K562 (cell line): Measurements from ENCODE around the gene HIGD1C. TPM values are rescaled to one million over a fixed set of nuclear protein-coding genes. Genes with fewer than 3 reads are reported as not detected.

Experiments used
- ARID3B ChIP-seq: fragments of 250-450 bp; sonication (Bioruptor Pico); IDR thresholded peaks from 2 replicates; pipeline ENCODE4 v1.4.0; 2020; ENCODE audit warnings: borderline replicate concordance
- LARP7 ChIP-seq: fragments of 450-650 bp; IDR thresholded peaks from 2 replicates; pipeline ENCODE4 v1.6.1; 2016
- NFATC3 ChIP-seq: fragments of 450-650 bp; IDR thresholded peaks from 2 replicates; pipeline ENCODE4 v1.6.1; 2017; ENCODE audit warnings: mild to moderate bottlenecking
- POLR3G ChIP-seq: IDR thresholded peaks from 2 replicates; pipeline ENCODE4 v1.6.1; 2011; ENCODE audit not compliant: insufficient read length, insufficient replicate concordance; ENCODE audit errors: extremely low read depth
- RBBP5 ChIP-seq: fragments of 200-600 bp; sonication (generic); IDR thresholded peaks from 2 replicates; pipeline ENCODE4 v1.6.1; 2012; ENCODE audit warnings: borderline replicate concordance, mild to moderate bottlenecking, low read length, control low read depth, inconsistent platforms; ENCODE audit not compliant: insufficient read depth, poor library complexity, severe bottlenecking
- RNF219 ChIP-seq: fragments of 250-450 bp; sonication (Bioruptor Pico); IDR thresholded peaks from 2 replicates; pipeline ENCODE4 v1.5.0; 2022; ENCODE audit warnings: mild to moderate bottlenecking
- TFAP4 ChIP-seq: sonication (generic); formaldehyde crosslinking; IDR thresholded peaks from 2 replicates; pipeline ENCODE4 v1.8.0; 2022; ENCODE audit warnings: missing genetic modification reagents, mild to moderate bottlenecking, moderate library complexity, borderline replicate concordance
- ZBTB40 ChIP-seq, 2 experiments: fragments of 450-650 bp in 1 of 2; sonication (generic) in 1 of 2; formaldehyde crosslinking in 1 of 2; IDR thresholded peaks; 2 replicates each; pipeline versions ENCODE4 v1.7.1 to v1.9.0; 2016 to 2022; ENCODE audit warnings: inconsistent platforms in 1 of 2, mild to moderate bottlenecking in 1 of 2, missing genetic modification reagents in 1 of 2
- ZNF512 ChIP-seq: IDR thresholded peaks from 2 replicates; pipeline ENCODE4 v1.6.1; 2016; ENCODE audit warnings: missing genetic modification characterization, missing compliant biosample characterization
- ZNF699 ChIP-seq: fragments of 250-450 bp; sonication (Bioruptor Pico); IDR thresholded peaks from 2 replicates; pipeline ENCODE4 v1.8.0; 2021; ENCODE audit warnings: mild to moderate bottlenecking, moderate library complexity; ENCODE audit not compliant: insufficient replicate concordance
- polyA plus RNA-seq, 8 experiments: library from polyadenylated mRNA; depleted of rRNA in 4 of 8; stranded (reverse) in 5 of 8; unstranded in 3 of 8; fragments of >200 nt; fragmentation: Nextera tagmentation in 2 of 8; fragmentation: Illumina TruSeq in 1 of 8; extraction: Ambion mirVana in 2 of 8; extraction: Trizol in 1 of 8; gene quantifications; 2 replicates each; pipeline versions ENCODE4 v1.2.1 to v1.2.3, GENCODE V29; 2011 to 2014; ENCODE audit warnings: inconsistent platforms in 1 of 8, missing spikeins in 1 of 8
- total RNA-seq, 7 experiments: library from RNA; depleted of rRNA in 6 of 7; stranded (reverse); fragments of >200 nt in 6 of 7; fragmentation: Illumina TruSeq in 2 of 7; extraction: Trizol in 2 of 7; gene quantifications; 2 replicates each; pipeline versions ENCODE4 v1.2.1 to v1.2.3, GENCODE V29; 2011 to 2021; ENCODE audit warnings: low replicate concordance in 1 of 7

HIGD1C gene
- total and polyA plus RNA-seq, 9 of the 15 experiments (the other 6 are each of a cell fraction or from before 2014, with no cell fraction given) = not detected

GRCh38 chr12:50986966-50987737 lies 34.8 kb downstream of the HIGD1C start (continued):
- no peak for TF ChIP-seq ZBTB40 (IDR thresholded peaks at IDR 0.05)
- TF ChIP-seq ZBTB40 (CRISPR knock-in tag; IDR thresholded peaks at IDR 0.05) = no peak
- TF ChIP-seq LARP7 = no peak
- TF ChIP-seq RNF219 (CRISPR knock-in tag) = no peak
- no peak for TF ChIP-seq NFATC3
- peak; percentile 64 for TF ChIP-seq TFAP4
- TF ChIP-seq ZNF699 (CRISPR knock-in tag) = no peak
- TF ChIP-seq ZNF512 (tag) = no peak
- no peak for TF ChIP-seq RBBP5
- TF ChIP-seq POLR3G = no peak
- TF ChIP-seq ARID3B (CRISPR knock-in tag) = no peak
